ENCODE data around the gene PNMA6E.

Gene PNMA6E

DNA sequence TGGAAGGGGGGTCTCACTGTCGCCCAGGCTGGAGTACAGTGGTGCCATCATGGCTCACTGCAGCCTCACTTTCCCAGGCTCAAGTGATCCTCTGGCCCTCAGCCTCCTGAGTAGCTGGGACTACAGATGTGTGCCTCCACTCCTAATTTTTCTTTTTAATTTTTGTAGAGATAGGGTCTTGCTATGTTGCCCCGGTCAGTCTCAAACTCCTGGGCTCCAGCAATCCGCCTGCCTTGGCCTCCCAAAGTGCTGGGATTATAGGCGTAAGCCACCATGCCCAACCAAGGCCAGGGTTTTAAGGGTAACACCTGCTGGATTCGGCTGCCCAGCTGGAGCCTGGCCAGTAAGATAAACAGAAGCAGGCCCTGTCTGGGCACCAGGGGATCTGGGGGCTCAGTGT is 41.3 kb upstream of the PNMA6E start:
- Histone ChIP-seq H3K4me3 (ENCODE audit: insufficient read length, low read depth) (no peak overlapping the region), H3K4me1 (ENCODE audit: insufficient read depth, insufficient read length) (no peaks in the 10 kb centered on the region), H3K27me3 (ENCODE audit: insufficient read depth, insufficient read length) (no peaks in the 10 kb centered on the region), H3K36me3 (ENCODE audit: insufficient read depth, insufficient read length, low read length) (no peaks in the 10 kb centered on the region), H3K9ac (ENCODE audit: insufficient read length, low read depth) (no peak overlapping the region), H3K9me3 (ENCODE audit: insufficient read depth, low read length) (no peaks in the 10 kb centered on the region)
- no peak for DNase-seq (ENCODE audit: low read depth, low spot score)
- TF ChIP-seq YY1 (IDR thresholded peaks at IDR 0.05; ENCODE audit: insufficient read depth, insufficient read length) = no peak
- TF ChIP-seq SUZ12 (IDR thresholded peaks at IDR 0.05; ENCODE audit: extremely low read depth, insufficient read depth, insufficient read length) = no peak
- TF ChIP-seq ZNF274 (IDR thresholded peaks at IDR 0.05; ENCODE audit: low read depth, low read length) = no peak

DNA sequence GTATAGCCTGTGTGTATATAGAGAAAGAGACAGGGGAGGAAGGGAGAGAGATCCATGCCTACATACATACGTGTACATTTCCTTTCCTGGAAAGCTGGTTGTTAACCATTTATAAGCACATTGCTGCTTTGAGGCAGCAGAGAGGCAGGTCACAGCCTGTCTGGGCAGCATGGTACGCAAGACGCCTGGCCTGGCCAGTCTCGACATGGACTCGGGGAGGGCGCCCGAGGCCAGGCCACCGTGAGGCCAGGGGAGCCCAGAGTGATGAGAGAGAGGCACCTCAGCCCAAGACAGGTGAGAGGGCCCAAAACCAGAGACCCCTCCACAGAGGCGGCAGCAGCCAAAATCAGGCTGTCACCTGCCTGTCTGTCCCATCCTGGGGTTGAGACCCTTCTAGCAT is 40.8 kb upstream of the PNMA6E start:
- no peak overlapping the region for H3K9ac ChIP-seq (ENCODE audit: insufficient read length, low read depth)
- H3K27me3 ChIP-seq (ENCODE audit: insufficient read depth, insufficient read length) = no peaks in the 10 kb centered on the region
- no peak for DNase-seq (ENCODE audit: low read depth, low spot score)
- TF ChIP-seq SUZ12 (IDR thresholded peaks at IDR 0.05; ENCODE audit: extremely low read depth, insufficient read depth, insufficient read length) (no peak), ZNF274 (IDR thresholded peaks at IDR 0.05; ENCODE audit: low read depth, low read length) (no peak), YY1 (IDR thresholded peaks at IDR 0.05; ENCODE audit: insufficient read depth, insufficient read length) (no peak)
- H3K36me3 ChIP-seq (ENCODE audit: insufficient read depth, insufficient read length, low read length) = no peaks in the 10 kb centered on the region
- H3K4me1 ChIP-seq (ENCODE audit: insufficient read depth, insufficient read length) = no peaks in the 10 kb centered on the region
- H3K4me3 ChIP-seq (ENCODE audit: insufficient read length, low read depth) = no peak overlapping the region
- H3K9me3 ChIP-seq (ENCODE audit: insufficient read depth, low read length) = no peaks in the 10 kb centered on the region

DNA sequence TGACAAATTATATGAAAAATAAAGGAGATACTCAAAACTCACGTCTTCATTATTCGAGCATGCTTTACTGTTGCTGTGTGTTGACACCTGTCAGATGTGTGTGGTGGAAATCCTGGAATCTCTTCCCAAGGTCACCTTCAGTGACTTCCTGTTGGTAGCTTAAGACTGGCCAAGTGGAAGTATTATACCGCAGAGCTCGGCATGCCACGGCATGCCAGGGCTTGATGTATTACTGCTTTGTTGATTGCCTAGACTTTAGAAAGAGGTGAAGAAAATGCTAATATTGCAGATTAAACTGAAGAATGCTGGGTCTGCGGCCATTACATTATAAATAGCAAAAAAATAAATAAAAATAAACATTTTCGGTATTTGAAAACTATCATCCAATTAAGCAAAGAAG is 40.1 kb upstream of the PNMA6E start:
- no peak overlapping the region for H3K9ac ChIP-seq (ENCODE audit: insufficient read length, low read depth)
- TF ChIP-seq YY1 (IDR thresholded peaks at IDR 0.05; ENCODE audit: insufficient read depth, insufficient read length) (no peak), ZNF274 (IDR thresholded peaks at IDR 0.05; ENCODE audit: low read depth, low read length) (no peak), SUZ12 (IDR thresholded peaks at IDR 0.05; ENCODE audit: extremely low read depth, insufficient read depth, insufficient read length) (no peak)
- H3K27me3 ChIP-seq (ENCODE audit: insufficient read depth, insufficient read length) = no peaks in the 10 kb centered on the region
- H3K4me3 ChIP-seq (ENCODE audit: insufficient read length, low read depth) = no peak overlapping the region
- H3K36me3 ChIP-seq (ENCODE audit: insufficient read depth, insufficient read length, low read length) = no peaks in the 10 kb centered on the region
- no peak for DNase-seq (ENCODE audit: low read depth, low spot score)
- H3K9me3 ChIP-seq (ENCODE audit: insufficient read depth, low read length) = no peaks in the 10 kb centered on the region
- H3K4me1 ChIP-seq (ENCODE audit: insufficient read depth, insufficient read length) = no peaks in the 10 kb centered on the region

DNA sequence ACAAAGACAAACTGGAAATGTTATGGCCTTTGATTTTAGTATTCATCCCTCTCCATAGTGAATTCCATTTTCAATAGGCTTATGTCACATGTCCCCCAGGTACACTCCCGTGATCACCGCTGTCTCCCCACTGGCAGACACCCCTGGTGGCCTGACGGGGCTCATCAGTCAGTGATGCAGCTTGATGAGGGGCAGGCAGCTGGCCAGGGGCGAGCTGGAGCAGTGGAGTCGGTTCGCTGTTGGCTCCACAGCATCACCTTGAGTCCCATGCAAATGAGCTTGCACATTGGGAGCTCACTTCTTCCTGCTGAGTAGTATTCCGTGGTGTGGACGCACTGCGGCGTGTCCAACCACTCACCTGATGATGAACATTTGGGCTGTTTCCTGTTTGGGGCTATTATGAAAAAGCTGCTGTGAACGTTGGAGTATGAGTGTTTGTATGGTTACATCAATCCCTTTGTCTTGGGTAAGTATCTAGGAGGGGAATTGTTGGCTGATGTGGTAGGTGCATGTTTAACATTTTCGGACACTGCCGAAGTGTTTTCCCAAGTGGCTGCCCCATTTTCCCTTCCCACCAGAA is 39.5 kb upstream of the PNMA6E start:
- DNase-seq (ENCODE audit: low read depth, low spot score) = no peak
- H3K9ac ChIP-seq (ENCODE audit: insufficient read length, low read depth) = no peak overlapping the region
- H3K4me3 ChIP-seq (ENCODE audit: insufficient read length, low read depth) = no peak overlapping the region
- no peaks in the 10 kb centered on the region for H3K4me1 ChIP-seq (ENCODE audit: insufficient read depth, insufficient read length)
- H3K9me3 ChIP-seq (ENCODE audit: insufficient read depth, low read length) = no peaks in the 10 kb centered on the region
- TF ChIP-seq ZNF274 (IDR thresholded peaks at IDR 0.05; ENCODE audit: low read depth, low read length) = no peak
- TF ChIP-seq YY1 (IDR thresholded peaks at IDR 0.05; ENCODE audit: insufficient read depth, insufficient read length) = no peak
- no peak for TF ChIP-seq SUZ12 (IDR thresholded peaks at IDR 0.05; ENCODE audit: extremely low read depth, insufficient read depth, insufficient read length)
- no peaks in the 10 kb centered on the region for H3K36me3 ChIP-seq (ENCODE audit: insufficient read depth, insufficient read length, low read length)
- H3K27me3 ChIP-seq (ENCODE audit: insufficient read depth, insufficient read length) = no peaks in the 10 kb centered on the region

DNA sequence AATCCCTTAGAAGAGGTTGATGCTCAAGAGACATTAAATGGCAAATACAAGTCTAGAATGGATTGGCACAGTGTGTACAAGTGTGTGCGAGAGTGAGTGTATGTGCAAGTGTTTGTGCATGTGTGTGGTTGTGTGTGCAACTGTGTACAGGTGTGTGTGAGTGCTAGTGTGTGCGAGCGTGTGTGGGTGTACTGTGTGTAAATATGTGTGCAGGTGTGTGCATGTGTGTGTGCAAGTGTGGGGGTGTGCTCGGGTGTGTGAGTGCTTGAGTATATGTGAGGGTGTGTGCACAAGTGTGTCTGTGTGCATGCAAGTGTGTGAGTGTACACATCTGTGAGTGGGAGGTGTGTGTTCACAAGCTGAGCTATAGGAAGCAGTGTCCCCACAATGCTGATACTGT is 38.8 kb upstream of the PNMA6E start:
- Histone ChIP-seq H3K4me1 (ENCODE audit: insufficient read depth, insufficient read length) (no peaks in the 10 kb centered on the region), H3K4me3 (ENCODE audit: insufficient read length, low read depth) (no peak overlapping the region), H3K36me3 (ENCODE audit: insufficient read depth, insufficient read length, low read length) (no peaks in the 10 kb centered on the region), H3K9ac (ENCODE audit: insufficient read length, low read depth) (no peak overlapping the region), H3K9me3 (ENCODE audit: insufficient read depth, low read length) (no peaks in the 10 kb centered on the region), H3K27me3 (ENCODE audit: insufficient read depth, insufficient read length) (no peaks in the 10 kb centered on the region)
- no peak for DNase-seq (ENCODE audit: low read depth, low spot score)
- TF ChIP-seq YY1 (IDR thresholded peaks at IDR 0.05; ENCODE audit: insufficient read depth, insufficient read length) = no peak
- TF ChIP-seq SUZ12 (IDR thresholded peaks at IDR 0.05; ENCODE audit: extremely low read depth, insufficient read depth, insufficient read length) = no peak
- TF ChIP-seq ZNF274 (IDR thresholded peaks at IDR 0.05; ENCODE audit: low read depth, low read length) = no peak

DNA sequence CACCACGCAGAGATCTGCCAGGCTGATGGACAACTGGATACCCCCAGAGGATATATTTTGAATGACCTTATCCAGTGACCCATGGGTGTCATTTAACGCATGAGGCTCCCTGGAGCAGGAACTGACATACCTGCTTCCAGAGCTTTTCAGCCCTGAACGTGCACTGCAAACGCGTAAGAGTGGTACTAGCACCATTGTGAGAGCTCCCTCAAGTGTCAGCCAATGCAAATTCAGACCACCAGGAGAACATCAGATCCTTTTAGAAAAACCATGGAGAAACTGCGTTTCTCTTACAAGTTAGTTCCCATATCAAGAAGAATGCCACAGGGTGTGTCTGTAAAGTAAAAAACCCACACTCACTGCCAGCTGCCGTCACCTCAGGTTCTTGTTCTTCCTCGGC is 37.4 kb upstream of the PNMA6E start:
- H3K36me3 ChIP-seq (ENCODE audit: insufficient read depth, insufficient read length, low read length) = no peaks in the 10 kb centered on the region
- H3K4me3 ChIP-seq (ENCODE audit: insufficient read length, low read depth) = no peak overlapping the region
- DNase-seq (ENCODE audit: low read depth, low spot score) = peak; percentile 1
- no peak overlapping the region for H3K9ac ChIP-seq (ENCODE audit: insufficient read length, low read depth)
- no peaks in the 10 kb centered on the region for H3K9me3 ChIP-seq (ENCODE audit: insufficient read depth, low read length)
- H3K4me1 ChIP-seq (ENCODE audit: insufficient read depth, insufficient read length) = no peaks in the 10 kb centered on the region
- TF ChIP-seq YY1 (IDR thresholded peaks at IDR 0.05; ENCODE audit: insufficient read depth, insufficient read length) (no peak), ZNF274 (IDR thresholded peaks at IDR 0.05; ENCODE audit: low read depth, low read length) (no peak)
- H3K27me3 ChIP-seq (ENCODE audit: insufficient read depth, insufficient read length) = no peaks in the 10 kb centered on the region

DNA sequence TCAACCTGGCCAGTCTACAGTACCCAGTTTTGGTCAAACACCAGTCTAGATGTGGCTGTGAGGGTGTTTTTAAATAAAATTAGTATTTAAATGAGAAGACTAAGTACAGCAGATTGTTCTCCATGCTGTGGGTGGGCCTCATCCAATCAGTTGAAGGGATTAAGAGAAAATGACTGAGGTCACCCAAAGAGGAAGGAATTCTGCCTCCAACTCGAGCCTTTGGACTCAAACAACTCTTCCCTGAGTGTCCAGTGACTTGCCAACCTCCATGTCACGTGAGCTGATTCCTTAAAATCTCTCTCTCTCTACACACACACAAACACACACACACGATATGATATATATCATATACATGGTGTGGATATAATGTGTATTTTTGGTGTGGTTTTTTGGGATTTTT is 34.7 kb upstream of the PNMA6E start:
- no peaks in the 10 kb centered on the region for H3K9me3 ChIP-seq (ENCODE audit: insufficient read depth, low read length)
- no peak overlapping the region for H3K9ac ChIP-seq (ENCODE audit: insufficient read length, low read depth)
- no peaks in the 10 kb centered on the region for H3K4me1 ChIP-seq (ENCODE audit: insufficient read depth, insufficient read length)
- H3K4me3 ChIP-seq (ENCODE audit: insufficient read length, low read depth) = no peak overlapping the region
- DNase-seq (ENCODE audit: low read depth, low spot score) = no peak
- no peaks in the 10 kb centered on the region for H3K27me3 ChIP-seq (ENCODE audit: insufficient read depth, insufficient read length)
- TF ChIP-seq SUZ12 (IDR thresholded peaks at IDR 0.05; ENCODE audit: extremely low read depth, insufficient read depth, insufficient read length) = no peak
- TF ChIP-seq ZNF274 (IDR thresholded peaks at IDR 0.05; ENCODE audit: low read depth, low read length) = no peak
- no peak for TF ChIP-seq YY1 (IDR thresholded peaks at IDR 0.05; ENCODE audit: insufficient read depth, insufficient read length)
- no peaks in the 10 kb centered on the region for H3K36me3 ChIP-seq (ENCODE audit: insufficient read depth, insufficient read length, low read length)
